NCI-H345 treated with DMSO at 0.1 percent for 48 hours (cell line): ENCODE results near the gene MRPL36.

Experiments
- DNase-seq: peaks from one replicate; lab custom pipeline; 2025; ENCODE audit not compliant: unreplicated experiment; lab: John Stamatoyannopoulos, UW

The MRPL36 gene

GRCh38 chr5:1765880-1766235 is 33.8 kb downstream of the MRPL36 start:
- no peak for DNase-seq

GRCh38 chr5:1765141-1765879 is 34.3 kb downstream of the MRPL36 start:
- DNase-seq, result no peak

GRCh38 chr5:1764606-1764960 is 35.1 kb downstream of the MRPL36 start:
- no peak for DNase-seq

GRCh38 chr5:1763960-1764605 is 35.6 kb downstream of the MRPL36 start:
- no peak for DNase-seq

- DNase-seq, result no peak
Observed at GRCh38 chr5:1763548-1763911, 36.1 kb downstream of the MRPL36 start.

- DNase-seq, result no peak
Observed at GRCh38 chr5:1762883-1763547, 36.6 kb downstream of the MRPL36 start.

- DNase-seq, result no peak
Observed at GRCh38 chr5:1762121-1762882, 37.3 kb downstream of the MRPL36 start.

- DNase-seq, result no peak
Observed at GRCh38 chr5:1761453-1761755, 38.2 kb downstream of the MRPL36 start.

- DNase-seq, result no peak
Observed at GRCh38 chr5:1760656-1761452, 38.8 kb downstream of the MRPL36 start.

- DNase-seq, result no peak
Observed at GRCh38 chr5:1760231-1760630, 39.4 kb downstream of the MRPL36 start.

GRCh38 chr5:1759378-1759970 is 40.2 kb downstream of the MRPL36 start:
- no peak for DNase-seq

GRCh38 chr5:1758574-1758973 is 41.1 kb downstream of the MRPL36 start:
- DNase-seq, result no peak

- no peak for DNase-seq
Observed at GRCh38 chr5:1757511-1757910, 42.1 kb downstream of the MRPL36 start.

GRCh38 chr5:1756481-1756880 is 43.2 kb downstream of the MRPL36 start:
- DNase-seq, result no peak

- no peak for DNase-seq
Observed at GRCh38 chr5:1755321-1755949, 44.2 kb downstream of the MRPL36 start.

GRCh38 chr5:1754531-1755220 is 45.0 kb downstream of the MRPL36 start:
- DNase-seq, result no peak

GRCh38 chr5:1753490-1753889 is 46.1 kb downstream of the MRPL36 start:
- no peak for DNase-seq

GRCh38 chr5:1752881-1753280 is 46.8 kb downstream of the MRPL36 start:
- no peak for DNase-seq
